ENCODE data around the gene KRT32. TPM values are rescaled to one million over a fixed set of nuclear protein-coding genes. Genes with fewer than 3 reads are reported as not detected.

Gene KRT32
- total RNA-seq, 1 donor from 2014 or later: not detected

DNA sequence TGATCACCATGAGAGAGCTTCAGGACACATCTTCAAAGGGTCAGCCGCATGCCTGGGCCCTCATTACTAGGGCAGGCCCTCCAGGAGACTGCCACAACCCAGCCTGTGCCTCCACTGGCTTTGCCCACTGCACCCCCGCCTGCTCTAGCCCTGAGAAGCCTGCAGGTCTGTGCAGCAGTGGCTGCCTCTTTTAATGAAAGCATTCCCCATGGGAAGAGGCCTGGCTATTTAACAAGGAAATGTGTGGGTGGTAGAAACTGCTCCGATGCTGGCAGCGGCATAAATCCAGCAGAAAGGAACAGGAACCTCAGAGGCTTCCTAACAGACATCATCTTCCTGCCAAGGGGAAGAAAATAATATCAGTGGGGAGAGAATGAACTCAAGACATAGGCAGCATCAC lies 375 bp upstream of the KRT32 start:
- DNase-seq (ENCODE audit: extremely low read depth, low read depth, low spot score): no peak

GRCh38 chr17:41464682-41465081 lies 2.5 kb downstream of the KRT32 start:
- no peak for DNase-seq (ENCODE audit: extremely low read depth, low read depth, low spot score)

DNA sequence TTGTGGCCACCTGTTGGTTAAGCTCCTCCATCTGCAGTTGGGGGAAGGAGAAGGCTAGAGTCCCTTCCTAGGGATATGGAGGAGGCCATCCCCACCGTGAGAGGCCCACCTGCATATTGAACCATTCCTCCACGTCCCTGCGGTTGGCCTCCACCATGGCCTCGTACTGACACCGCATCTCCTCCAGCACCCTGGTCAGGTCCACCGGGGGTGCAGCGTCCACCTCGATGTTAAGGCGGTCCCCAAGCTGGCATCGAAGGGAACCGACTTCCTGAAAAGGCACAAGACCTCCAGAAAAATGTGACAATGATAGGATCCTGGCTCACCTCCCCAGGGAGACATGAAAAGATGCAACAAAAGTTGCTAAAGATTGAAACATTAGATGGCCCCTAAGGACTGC lies 3.0 kb downstream of the KRT32 start:
- no peak for DNase-seq (ENCODE audit: extremely low read depth, low read depth, low spot score)

DNA sequence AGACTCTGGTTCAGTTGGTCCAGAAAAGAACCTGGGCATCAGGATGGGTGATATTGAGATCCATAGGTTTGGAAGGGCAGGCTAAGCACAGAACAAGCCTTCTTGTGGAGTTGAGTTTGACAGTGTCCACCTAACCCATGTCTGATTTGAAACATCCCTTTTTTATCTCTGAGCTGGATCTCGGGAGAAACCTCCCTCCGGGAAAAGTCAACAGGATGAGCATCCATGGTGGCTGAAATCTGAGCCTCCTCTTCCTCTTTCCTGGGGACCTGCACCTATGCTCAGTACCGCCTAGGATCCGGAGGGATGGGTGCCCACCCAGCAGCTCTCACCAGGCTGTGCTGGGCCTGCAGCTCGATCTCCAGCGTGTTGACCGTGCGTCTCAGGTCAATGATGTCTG lies 3.4 kb downstream of the KRT32 start:
- DNase-seq (ENCODE audit: extremely low read depth, low read depth, low spot score): no peak

- DNase-seq (ENCODE audit: extremely low read depth, low read depth, low spot score): no peak
These were observed 4.5 kb downstream of the KRT32 start for GRCh38 chr17:41462705-41463104.

- DNase-seq (ENCODE audit: extremely low read depth, low read depth, low spot score): no peak
These were observed 9.5 kb downstream of the KRT32 start for GRCh38 chr17:41457676-41458075.

DNA sequence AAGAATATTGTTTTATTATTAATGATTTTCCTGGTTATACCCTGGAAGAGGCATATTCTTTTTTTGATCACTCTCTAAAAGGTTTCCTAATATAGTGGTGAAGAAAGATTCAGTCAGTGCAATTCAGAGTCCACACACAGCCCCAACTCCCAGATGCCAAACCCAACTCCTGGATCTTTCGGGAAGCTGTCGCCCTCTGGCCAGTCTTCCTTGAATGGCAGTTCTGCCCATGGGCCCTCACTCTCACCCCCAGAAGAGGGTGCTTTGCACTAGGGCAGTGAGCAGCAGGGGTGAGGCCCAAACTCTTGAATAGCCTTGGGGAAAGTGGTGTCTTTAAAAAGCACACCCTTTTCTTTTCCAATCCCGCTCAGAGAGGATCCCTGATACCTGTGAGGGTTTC lies 11.0 kb downstream of the KRT32 start:
- no peak for DNase-seq (ENCODE audit: extremely low read depth, low read depth, low spot score)

GRCh38 chr17:41455236-41455635 lies 11.9 kb downstream of the KRT32 start:
- no peak for DNase-seq (ENCODE audit: extremely low read depth, low read depth, low spot score)

DNA sequence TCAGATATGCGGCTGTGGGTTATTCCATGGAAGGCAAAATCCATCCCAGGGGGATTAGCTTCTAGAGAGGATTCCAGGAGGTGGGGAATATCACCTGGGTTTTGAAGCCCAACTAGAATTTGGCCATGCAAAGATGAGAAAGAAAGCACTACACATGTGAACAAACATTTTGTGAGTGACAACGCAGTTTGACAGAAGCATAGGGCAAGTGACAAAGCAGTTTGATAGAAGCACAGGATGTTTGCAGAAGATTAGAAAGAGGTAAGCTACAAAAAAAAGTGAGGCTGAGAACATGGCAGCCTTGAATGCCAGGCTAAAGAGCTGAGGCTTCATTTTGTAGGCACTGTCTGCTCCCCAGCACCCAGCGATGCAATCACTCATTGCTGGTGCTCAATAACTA lies 14.1 kb downstream of the KRT32 start:
- no peak for DNase-seq (ENCODE audit: extremely low read depth, low read depth, low spot score)

DNA sequence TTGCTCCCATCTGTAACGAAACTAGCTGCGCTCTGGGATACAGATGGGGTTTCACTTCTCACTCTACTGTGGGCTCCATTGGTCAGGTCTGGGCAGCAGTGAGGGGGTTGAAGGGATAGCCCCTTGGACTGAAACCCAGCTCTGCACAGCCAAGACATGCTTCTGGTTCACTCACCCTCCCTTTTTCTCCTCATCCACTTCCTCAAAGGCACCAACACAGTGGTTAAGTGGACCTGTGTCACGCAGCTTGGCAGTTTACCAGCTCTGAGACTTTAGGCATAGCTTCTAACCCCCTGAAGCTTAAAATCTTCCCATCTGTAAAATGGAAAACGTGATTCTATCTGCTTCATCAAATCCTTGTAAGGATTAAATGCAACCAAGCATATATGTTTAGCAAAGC lies 14.9 kb downstream of the KRT32 start:
- no peak for DNase-seq (ENCODE audit: extremely low read depth, low read depth, low spot score)

DNA sequence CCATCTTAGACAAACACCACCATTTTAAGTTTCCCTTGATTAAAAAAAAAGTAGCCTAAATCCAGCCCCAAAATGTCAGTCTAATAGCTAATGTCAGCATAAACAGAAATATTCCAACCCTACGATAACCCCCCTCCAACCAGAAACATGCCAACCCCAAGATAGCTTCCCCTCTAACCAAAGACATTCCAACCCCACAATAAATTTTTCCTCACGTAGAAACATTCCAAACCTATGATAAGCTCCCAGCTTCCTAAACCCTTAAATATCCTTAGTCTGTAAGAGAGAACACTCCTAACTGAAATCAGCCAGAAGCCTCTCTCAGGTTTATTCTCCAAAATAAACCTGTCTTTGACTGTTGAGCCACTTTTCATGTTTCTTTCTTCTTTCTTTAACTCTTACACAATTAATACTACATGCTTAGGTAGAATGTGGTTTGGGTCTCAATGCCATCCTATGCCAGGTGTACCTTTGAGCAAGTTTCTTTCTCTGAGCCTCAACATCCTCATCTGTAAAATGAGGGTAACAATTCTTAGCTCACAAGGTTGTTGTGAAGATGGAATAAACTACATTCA lies 15.9 kb downstream of the KRT32 start:
- DNase-seq (ENCODE audit: extremely low read depth, low read depth, low spot score): no peak

- no peak for DNase-seq (ENCODE audit: extremely low read depth, low read depth, low spot score)
These were observed 18.2 kb downstream of the KRT32 start for GRCh38 chr17:41449008-41449407.

- no peak for DNase-seq (ENCODE audit: extremely low read depth, low read depth, low spot score)
These were observed 18.7 kb downstream of the KRT32 start for GRCh38 chr17:41448506-41448905.

GRCh38 chr17:41446806-41447205 lies 20.4 kb downstream of the KRT32 start:
- no peak for DNase-seq (ENCODE audit: extremely low read depth, low read depth, low spot score)

DNA sequence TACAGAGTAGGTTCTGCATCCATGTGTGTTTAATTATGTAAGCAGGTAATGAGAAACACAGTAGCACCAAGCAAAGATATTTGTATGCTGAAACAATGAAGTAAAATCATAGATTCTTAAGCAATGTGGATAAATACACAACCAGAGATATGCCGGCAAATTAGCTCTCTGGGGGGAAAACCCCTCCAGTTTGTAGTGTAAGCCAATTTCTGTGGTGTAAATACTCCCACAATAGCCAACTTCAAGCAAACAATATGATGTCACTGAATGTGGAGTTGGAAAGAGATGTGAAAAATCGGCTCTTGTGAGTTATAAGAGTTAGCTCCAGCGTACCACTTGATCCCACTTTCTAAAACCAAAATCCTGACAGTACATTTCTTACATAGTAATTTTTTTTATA lies 22.5 kb downstream of the KRT32 start:
- no peak for DNase-seq (ENCODE audit: extremely low read depth, low read depth, low spot score)

- no peak for DNase-seq (ENCODE audit: extremely low read depth, low read depth, low spot score)
These were observed 23.0 kb downstream of the KRT32 start for GRCh38 chr17:41444186-41444585.

- DNase-seq (ENCODE audit: extremely low read depth, low read depth, low spot score): no peak
These were observed 24.4 kb downstream of the KRT32 start for GRCh38 chr17:41442739-41443138.

- DNase-seq (ENCODE audit: extremely low read depth, low read depth, low spot score): no peak
These were observed 26.6 kb downstream of the KRT32 start, which contains the start of gene KRT38 for GRCh38 chr17:41440531-41441033. KRT38 (minus strand) TSS chr17:41440983; CDS start chr17:41440921, 62 bp downstream.

DNA sequence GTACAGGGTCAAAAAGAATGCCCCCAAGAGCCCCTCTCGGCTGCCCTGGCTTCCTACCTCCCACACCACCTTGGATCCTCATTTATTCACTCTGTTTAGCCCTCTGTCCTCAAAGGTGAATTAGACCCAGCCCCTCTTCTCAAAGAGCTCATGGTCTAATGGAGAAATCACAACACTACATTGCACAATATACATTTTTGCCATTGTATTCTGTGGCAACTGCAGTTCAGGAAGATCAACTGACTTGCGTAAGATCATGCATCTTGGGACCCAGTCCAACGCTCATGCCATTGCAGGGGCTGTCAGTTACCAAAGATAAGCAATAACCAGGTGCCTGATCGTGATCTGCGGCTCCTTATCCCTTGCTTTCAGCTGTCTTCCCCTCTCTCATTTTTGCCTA lies 27.8 kb downstream of the KRT32 start:
- no peak for DNase-seq (ENCODE audit: extremely low read depth, low read depth, low spot score)

- no peak for DNase-seq (ENCODE audit: extremely low read depth, low read depth, low spot score)
These were observed 29.4 kb downstream of the KRT32 start for GRCh38 chr17:41437769-41438168.

- DNase-seq (ENCODE audit: extremely low read depth, low read depth, low spot score): no peak
These were observed 29.9 kb downstream of the KRT32 start for GRCh38 chr17:41437254-41437653.

DNA sequence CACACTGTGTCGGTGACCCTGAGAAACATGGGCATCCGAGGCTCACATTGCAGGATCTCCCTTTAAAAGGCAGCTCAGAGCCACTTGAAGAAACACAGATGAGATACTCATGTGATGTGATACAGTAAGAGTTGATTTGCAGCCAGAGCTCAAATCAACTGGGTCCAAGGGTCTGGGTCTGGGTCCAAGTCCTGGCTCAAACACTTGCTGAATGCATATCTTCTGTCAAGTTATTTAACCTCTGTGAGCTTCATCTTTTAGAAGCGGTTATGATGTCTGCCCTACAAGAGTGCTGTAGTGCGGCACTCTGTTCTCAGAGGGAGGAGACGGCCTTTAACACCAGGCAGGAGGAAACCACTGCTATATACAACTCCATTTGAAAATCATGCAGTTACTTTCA lies 32.8 kb downstream of the KRT32 start:
- no peak for DNase-seq (ENCODE audit: extremely low read depth, low read depth, low spot score)

GRCh38 chr17:41434005-41434404 lies 33.2 kb downstream of the KRT32 start:
- no peak for DNase-seq (ENCODE audit: extremely low read depth, low read depth, low spot score)
